H1 (cell line): Measurements from ENCODE around the gene GALNT1. TPM values are rescaled to one million over a fixed set of nuclear protein-coding genes. Genes with fewer than 3 reads are reported as not detected.

Experiments
- CTCF ChIA-PET: fragments of 300-600 bp; sonication (Branson Sonifier 250); formaldehyde crosslinking; loops from one replicate; lab custom pipeline; 2021; ENCODE audit not compliant: partially characterized antibody; lab: Charles Lee
- POLR2A ChIA-PET: fragments of 300-600 bp; sonication (Branson Sonifier 250); formaldehyde crosslinking; loops from one replicate; lab custom pipeline; 2021; ENCODE audit warnings: inconsistent platforms; ENCODE audit not compliant: partially characterized antibody; lab: Charles Lee
- DNase-seq, 2 experiments: peaks; one replicate each; pipeline versions ENCODE4 v3.0.0 to v3.0.0-alpha.2; 2010 to 2022; ENCODE audit warnings: low spot score in 2 of 2, low read depth in 1 of 2, mixed read lengths in 1 of 2
- FAIRE-seq: peaks from 2 replicates; lab custom pipeline; 2011; peaks lifted over from hg19 to GRCh38; lab: Jason Lieb, UNC
- H2AFZ ChIP-seq: 2 replicates; pipeline ENCODE4 v1.8.1; 2012; ENCODE audit warnings: low read length, inconsistent platforms
- H2AK5ac ChIP-seq: 2 replicates; pipeline ENCODE4 v1.6.1; 2013; ENCODE audit warnings: low read depth, low read length
- H2BK120ac ChIP-seq: replicated peaks from 2 replicates; pipeline ENCODE3; 2013; ENCODE audit warnings: low read depth, low read length, inconsistent platforms
- H2BK12ac ChIP-seq: 2 replicates; pipeline ENCODE4 v1.6.1; 2013; ENCODE audit warnings: low read depth, low read length
- H2BK15ac ChIP-seq: 2 replicates; pipeline ENCODE4 v1.6.1; 2013; ENCODE audit warnings: low read length
- H2BK20ac ChIP-seq: 2 replicates; pipeline ENCODE4 v1.6.1; 2013; ENCODE audit warnings: low read length
- H2BK5ac ChIP-seq: 2 replicates; pipeline ENCODE4 v1.6.1; 2013; ENCODE audit warnings: low read depth, low read length
- H3K14ac ChIP-seq: 2 replicates; pipeline ENCODE4 v1.6.1; 2013; ENCODE audit warnings: inconsistent platforms; ENCODE audit not compliant: insufficient read length
- H3K18ac ChIP-seq: 2 replicates; pipeline ENCODE4 v1.6.1; 2013; ENCODE audit warnings: low read length; ENCODE audit errors: extremely low read depth
- H3K23ac ChIP-seq: 2 replicates; pipeline ENCODE4 v1.6.1; 2013; ENCODE audit warnings: inconsistent platforms; ENCODE audit not compliant: insufficient read length
- H3K23me2 ChIP-seq: 2 replicates; pipeline ENCODE4 v1.6.1; 2013; ENCODE audit warnings: low read depth, low read length
- H3K27ac ChIP-seq: 2 replicates; pipeline ENCODE4 v1.6.1; 2011; ENCODE audit warnings: low read depth, low read length, inconsistent platforms
- H3K27me3 ChIP-seq, 4 experiments: replicated peaks in 1 of 4; 1 replicate in 1 of 4; 2 replicates in 3 of 4; pipeline versions ENCODE4 v1.6.1 to v1.8.1; 2011 to 2013; ENCODE audit warnings: low read length in 3 of 4, mild to moderate bottlenecking in 3 of 4, inconsistent platforms in 2 of 4, mixed read lengths in 2 of 4, moderate library complexity in 1 of 4; ENCODE audit not compliant: control insufficient read depth in 3 of 4, insufficient read depth in 3 of 4; ENCODE audit errors: extremely low read depth in 1 of 4
- H3K36me3 ChIP-seq, 4 experiments: 2 replicates each; pipeline versions ENCODE4 v1.6.1 to v1.8.1; 2011 to 2013; ENCODE audit warnings: mild to moderate bottlenecking in 4 of 4, low read length in 3 of 4, moderate library complexity in 2 of 4, control low read depth in 1 of 4, inconsistent platforms in 1 of 4; ENCODE audit not compliant: insufficient read depth in 4 of 4, control insufficient read depth in 2 of 4
- H3K4ac ChIP-seq: replicated peaks from 2 replicates; pipeline ENCODE3; 2013; ENCODE audit warnings: low read length, low read depth, mixed read lengths, inconsistent platforms; ENCODE audit not compliant: insufficient read length
- H3K4me1 ChIP-seq, 4 experiments: replicated peaks in 1 of 4; 1 replicate in 1 of 4; 2 replicates in 3 of 4; pipeline versions ENCODE4 v1.6.1 to v1.8.1; 2011 to 2013; ENCODE audit warnings: low read length in 3 of 4, inconsistent platforms in 2 of 4, mixed read lengths in 1 of 4; ENCODE audit not compliant: insufficient read depth in 4 of 4, control insufficient read depth in 3 of 4
- H3K4me2 ChIP-seq, 2 experiments: 2 replicates each; pipeline versions ENCODE4 v1.6.1 to v1.8.1; 2011 to 2013; ENCODE audit warnings: low read depth in 2 of 2, low read length in 2 of 2, control low read depth in 1 of 2, inconsistent platforms in 1 of 2, mild to moderate bottlenecking in 1 of 2; ENCODE audit not compliant: insufficient read depth in 1 of 2
- H3K4me3 ChIP-seq, 4 experiments: fragments of 200-600, 300-600 bp in 1 of 4; sonication (generic), shearing (Covaris generic), sonication (Bioruptor Twin) in 1 of 4; 2 replicates each; pipeline versions ENCODE4 v1.5.1 to v1.8.1; 2011 to 2016; ENCODE audit warnings: low read length in 4 of 4, low read depth in 3 of 4, control low read depth in 2 of 4, inconsistent platforms in 2 of 4, mild to moderate bottlenecking in 2 of 4, mixed read lengths in 1 of 4, moderate library complexity in 1 of 4; ENCODE audit not compliant: insufficient read depth in 2 of 4; ENCODE audit errors: extremely low read depth in 1 of 4
- H3K56ac ChIP-seq: replicated peaks from 2 replicates; pipeline ENCODE3; 2013; ENCODE audit warnings: low read depth, mild to moderate bottlenecking, mixed read lengths, low read length, inconsistent platforms; ENCODE audit not compliant: insufficient read length
- H3K79me1 ChIP-seq: 2 replicates; pipeline ENCODE4 v1.6.1; 2013; ENCODE audit warnings: low read depth, low read length, control low read depth
- H3K79me2 ChIP-seq, 2 experiments: 2 replicates each; pipeline versions ENCODE4 v1.6.1 to v1.8.1; 2012 to 2013; ENCODE audit warnings: low read length in 2 of 2, mild to moderate bottlenecking in 2 of 2, inconsistent platforms in 1 of 2; ENCODE audit not compliant: insufficient read depth in 2 of 2, control insufficient read depth in 1 of 2
- H3K9ac ChIP-seq, 4 experiments: replicated peaks in 1 of 4; 1 replicate in 1 of 4; 2 replicates in 3 of 4; pipeline versions ENCODE4 v1.6.1 to v1.8.1; 2011 to 2013; ENCODE audit warnings: low read depth in 3 of 4, low read length in 3 of 4, control low read depth in 2 of 4, mild to moderate bottlenecking in 2 of 4, moderate library complexity in 2 of 4, inconsistent platforms in 1 of 4; ENCODE audit errors: extremely low read depth in 1 of 4
- H3K9me3 ChIP-seq, 2 experiments: 2 replicates each; pipeline versions ENCODE4 v1.6.1 to v1.8.1; 2012 to 2013; ENCODE audit warnings: mild to moderate bottlenecking in 2 of 2, moderate library complexity in 2 of 2, control low read depth in 1 of 2, inconsistent platforms in 1 of 2, low read depth in 1 of 2, low read length in 1 of 2, mixed read lengths in 1 of 2; ENCODE audit not compliant: insufficient read depth in 2 of 2
- H4K20me1 ChIP-seq, 2 experiments: replicated peaks in 1 of 2; 2 replicates each; pipeline versions ENCODE3 to v1.8.1; 2011 to 2013; ENCODE audit warnings: inconsistent platforms in 2 of 2, low read length in 2 of 2, mild to moderate bottlenecking in 1 of 2; ENCODE audit not compliant: insufficient read depth in 2 of 2, control insufficient read depth in 1 of 2
- H4K5ac ChIP-seq: 2 replicates; pipeline ENCODE4 v1.6.1; 2013; ENCODE audit warnings: low read length, low read depth, mixed read lengths, inconsistent platforms; ENCODE audit not compliant: insufficient read length
- H4K8ac ChIP-seq: 2 replicates; pipeline ENCODE4 v1.8.0; 2013; ENCODE audit warnings: mild to moderate bottlenecking, moderate library complexity, low read length, inconsistent platforms; ENCODE audit not compliant: insufficient read depth; ENCODE audit errors: extremely low read depth
- H4K91ac ChIP-seq: replicated peaks from 2 replicates; pipeline ENCODE3; 2013; ENCODE audit warnings: low read length, mixed read lengths, inconsistent platforms; ENCODE audit not compliant: insufficient read length
- HDAC6 ChIP-seq: IDR thresholded peaks from one replicate; pipeline ENCODE4 v1.7.1; 2012; ENCODE audit warnings: low read depth, mild to moderate bottlenecking, inconsistent platforms, low read length, moderate library complexity
- SIRT6 ChIP-seq: IDR thresholded peaks from one replicate; pipeline ENCODE4 v1.7.1; 2012; ENCODE audit warnings: low read length, inconsistent platforms
- WGBS, 2 experiments: shearing (Covaris generic) in 1 of 2; methylation state at CpG; one replicate each; pipeline versions ENCODE4 v1.1.6 to v1.1.7; 2013 to 2015; ENCODE audit warnings: low lambda C conversion rate in 2 of 2, mixed read lengths in 2 of 2, inconsistent platforms in 1 of 2, low coverage in 1 of 2, missing lambda C conversion rate in 1 of 2; ENCODE audit not compliant: insufficient replicate concordance in 2 of 2, insufficient coverage in 1 of 2, insufficient read length in 1 of 2; ENCODE audit errors: extremely low coverage in 1 of 2, missing lambda C conversion rate in 1 of 2; 5-methylcytosine and 5-hydroxymethylcytosine counted together
- polyA plus RNA-seq, 7 experiments: library from polyadenylated mRNA; depleted of rRNA in 3 of 7; stranded (reverse) in 5 of 7; unstranded in 2 of 7; fragments of >200 nt in 5 of 7; fragments of 200-250 nt in 2 of 7; gene quantifications; 1 replicate in 5 of 7; 2 replicates in 1 of 7; 4 replicates in 1 of 7; pipeline versions ENCODE4 v1.2.1 to v1.2.3, GENCODE V29; 2011 to 2013; ENCODE audit warnings: missing spikeins in 2 of 7, mixed read lengths in 2 of 7
- total RNA-seq: library from RNA; stranded (reverse); fragmentation: NEBNext Ultra II Directional; extraction: Animal tissue kit (Norgen Biotek cat#: 25700); gene quantifications from 2 replicates; pipeline ENCODE4 v1.2.1, GENCODE V29; 2021

GALNT1 gene
- total and polyA plus RNA-seq, 2 of the 8 experiments (the other 6 are each of a cell fraction or from before 2014, with no cell fraction given) = 22.4 to 101 TPM

DNA sequence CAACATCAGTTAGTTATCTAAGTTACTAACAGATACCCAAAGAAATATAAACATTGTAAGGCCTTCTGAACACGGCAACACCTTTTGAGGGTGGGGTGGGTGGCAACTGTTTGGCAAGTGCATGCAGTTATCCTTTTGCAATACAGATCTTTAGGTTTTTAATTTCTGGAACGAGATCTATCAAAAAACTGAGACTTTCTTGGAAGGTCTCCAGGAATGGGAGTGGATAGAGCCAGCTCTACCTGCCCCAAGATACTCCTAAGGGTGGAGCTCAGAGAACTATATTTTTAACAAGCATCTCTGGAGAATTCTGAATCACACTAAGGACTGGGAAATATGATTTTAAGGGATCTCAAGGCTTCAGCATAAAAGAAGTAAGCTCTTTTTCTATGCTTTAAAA, 11.4 kb upstream of the GALNT1 start:
- no peak overlapping the region for H3K4ac ChIP-seq
- CTCF ChIA-PET = interaction anchor here (0.8 to 1.2 kb wide), 2 partner anchors 12 to 121 kb away, joined by 3 read pairs; no protein-coding TSS in a partner anchor
- H3K56ac ChIP-seq = no peak overlapping the region
- no peak overlapping the region for H3K4me2 ChIP-seq
- POLR2A ChIA-PET = no interaction called here
- H4K8ac ChIP-seq = no peak overlapping the region
- H3K18ac ChIP-seq = no peak overlapping the region
- no peaks in the 10 kb centered on the region for H3K9me3 ChIP-seq
- no peaks in the 10 kb centered on the region for H3K4me1 ChIP-seq
- no peaks in the 10 kb centered on the region for H3K79me1 ChIP-seq
- no peak overlapping the region for H4K91ac ChIP-seq
- H3K79me2 ChIP-seq = no peaks in the 10 kb centered on the region
- no peak overlapping the region for H2BK12ac ChIP-seq
- no peak overlapping the region for H2BK20ac ChIP-seq
- no peak overlapping the region for H3K9ac ChIP-seq
- no peaks in the 10 kb centered on the region for H3K36me3 ChIP-seq
- no peaks in the 10 kb centered on the region for H3K23me2 ChIP-seq
- H3K27me3 ChIP-seq = no peaks in the 10 kb centered on the region
- H3K23ac ChIP-seq = no peak overlapping the region
- no peaks in the 10 kb centered on the region for H4K20me1 ChIP-seq
- H3K14ac ChIP-seq = no peak overlapping the region
- no peak overlapping the region for H3K27ac ChIP-seq
- no peak overlapping the region for H2AK5ac ChIP-seq
- H2AFZ ChIP-seq = no peak overlapping the region
- H2BK15ac ChIP-seq = no peak overlapping the region
- H2BK5ac ChIP-seq = no peak overlapping the region
- 85% methylated on average over 2 of the region's 2 CpGs; no CpG with 5 or more reads in 1 of the 2 experiments for WGBS, 2 experiments
- no peak overlapping the region for H2BK120ac ChIP-seq
- H3K4me3 ChIP-seq = no peak overlapping the region
- DNase-seq (no peak), FAIRE-seq (no peak)
- H4K5ac ChIP-seq = no peak overlapping the region
- no peak for TF ChIP-seq HDAC6
- TF ChIP-seq SIRT6 = no peak
